H1 (cell line): ENCODE results near the gene GABRG3. TPM values are rescaled to one million over a fixed set of nuclear protein-coding genes. Genes with fewer than 3 reads are reported as not detected.
A peak's percentile ranks its signal among the peaks of the same experiment; 100 is the strongest.

Experiments used
- CTCF ChIA-PET: fragments of 300-600 bp; sonication (Branson Sonifier 250); formaldehyde crosslinking; loops from one replicate; lab custom pipeline; 2021; ENCODE audit not compliant: partially characterized antibody; lab: Charles Lee
- POLR2A ChIA-PET: fragments of 300-600 bp; sonication (Branson Sonifier 250); formaldehyde crosslinking; loops from one replicate; lab custom pipeline; 2021; ENCODE audit warnings: inconsistent platforms; ENCODE audit not compliant: partially characterized antibody; lab: Charles Lee
- DNase-seq, 2 experiments: peaks; one replicate each; pipeline versions ENCODE4 v3.0.0 to v3.0.0-alpha.2; 2010 to 2022; ENCODE audit warnings: low spot score in 2 of 2, low read depth in 1 of 2, mixed read lengths in 1 of 2
- FAIRE-seq: peaks from 2 replicates; lab custom pipeline; 2011; peaks lifted over from hg19 to GRCh38; lab: Jason Lieb, UNC
- H2AFZ ChIP-seq: 2 replicates; pipeline ENCODE4 v1.8.1; 2012; ENCODE audit warnings: low read length, inconsistent platforms
- H2AK5ac ChIP-seq: 2 replicates; pipeline ENCODE4 v1.6.1; 2013; ENCODE audit warnings: low read depth, low read length
- H2BK120ac ChIP-seq: replicated peaks from 2 replicates; pipeline ENCODE3; 2013; ENCODE audit warnings: low read depth, low read length, inconsistent platforms
- H2BK12ac ChIP-seq: 2 replicates; pipeline ENCODE4 v1.6.1; 2013; ENCODE audit warnings: low read depth, low read length
- H2BK15ac ChIP-seq: 2 replicates; pipeline ENCODE4 v1.6.1; 2013; ENCODE audit warnings: low read length
- H2BK20ac ChIP-seq: 2 replicates; pipeline ENCODE4 v1.6.1; 2013; ENCODE audit warnings: low read length
- H2BK5ac ChIP-seq: 2 replicates; pipeline ENCODE4 v1.6.1; 2013; ENCODE audit warnings: low read depth, low read length
- H3K14ac ChIP-seq: 2 replicates; pipeline ENCODE4 v1.6.1; 2013; ENCODE audit warnings: inconsistent platforms; ENCODE audit not compliant: insufficient read length
- H3K18ac ChIP-seq: 2 replicates; pipeline ENCODE4 v1.6.1; 2013; ENCODE audit warnings: low read length; ENCODE audit errors: extremely low read depth
- H3K23ac ChIP-seq: 2 replicates; pipeline ENCODE4 v1.6.1; 2013; ENCODE audit warnings: inconsistent platforms; ENCODE audit not compliant: insufficient read length
- H3K23me2 ChIP-seq: 2 replicates; pipeline ENCODE4 v1.6.1; 2013; ENCODE audit warnings: low read depth, low read length
- H3K27ac ChIP-seq: 2 replicates; pipeline ENCODE4 v1.6.1; 2011; ENCODE audit warnings: low read depth, low read length, inconsistent platforms
- H3K27me3 ChIP-seq, 4 experiments: replicated peaks in 1 of 4; 1 replicate in 1 of 4; 2 replicates in 3 of 4; pipeline versions ENCODE4 v1.6.1 to v1.8.1; 2011 to 2013; ENCODE audit warnings: low read length in 3 of 4, mild to moderate bottlenecking in 3 of 4, inconsistent platforms in 2 of 4, mixed read lengths in 2 of 4, moderate library complexity in 1 of 4; ENCODE audit not compliant: control insufficient read depth in 3 of 4, insufficient read depth in 3 of 4; ENCODE audit errors: extremely low read depth in 1 of 4
- H3K36me3 ChIP-seq, 4 experiments: 2 replicates each; pipeline versions ENCODE4 v1.6.1 to v1.8.1; 2011 to 2013; ENCODE audit warnings: mild to moderate bottlenecking in 4 of 4, low read length in 3 of 4, moderate library complexity in 2 of 4, control low read depth in 1 of 4, inconsistent platforms in 1 of 4; ENCODE audit not compliant: insufficient read depth in 4 of 4, control insufficient read depth in 2 of 4
- H3K4ac ChIP-seq: replicated peaks from 2 replicates; pipeline ENCODE3; 2013; ENCODE audit warnings: low read length, low read depth, mixed read lengths, inconsistent platforms; ENCODE audit not compliant: insufficient read length
- H3K4me1 ChIP-seq, 4 experiments: replicated peaks in 1 of 4; 1 replicate in 1 of 4; 2 replicates in 3 of 4; pipeline versions ENCODE4 v1.6.1 to v1.8.1; 2011 to 2013; ENCODE audit warnings: low read length in 3 of 4, inconsistent platforms in 2 of 4, mixed read lengths in 1 of 4; ENCODE audit not compliant: insufficient read depth in 4 of 4, control insufficient read depth in 3 of 4
- H3K4me2 ChIP-seq, 2 experiments: 2 replicates each; pipeline versions ENCODE4 v1.6.1 to v1.8.1; 2011 to 2013; ENCODE audit warnings: low read depth in 2 of 2, low read length in 2 of 2, control low read depth in 1 of 2, inconsistent platforms in 1 of 2, mild to moderate bottlenecking in 1 of 2; ENCODE audit not compliant: insufficient read depth in 1 of 2
- H3K4me3 ChIP-seq, 4 experiments: fragments of 200-600, 300-600 bp in 1 of 4; sonication (generic), shearing (Covaris generic), sonication (Bioruptor Twin) in 1 of 4; 2 replicates each; pipeline versions ENCODE4 v1.5.1 to v1.8.1; 2011 to 2016; ENCODE audit warnings: low read length in 4 of 4, low read depth in 3 of 4, control low read depth in 2 of 4, inconsistent platforms in 2 of 4, mild to moderate bottlenecking in 2 of 4, mixed read lengths in 1 of 4, moderate library complexity in 1 of 4; ENCODE audit not compliant: insufficient read depth in 2 of 4; ENCODE audit errors: extremely low read depth in 1 of 4
- H3K56ac ChIP-seq: replicated peaks from 2 replicates; pipeline ENCODE3; 2013; ENCODE audit warnings: low read depth, mild to moderate bottlenecking, mixed read lengths, low read length, inconsistent platforms; ENCODE audit not compliant: insufficient read length
- H3K79me1 ChIP-seq: 2 replicates; pipeline ENCODE4 v1.6.1; 2013; ENCODE audit warnings: low read depth, low read length, control low read depth
- H3K79me2 ChIP-seq, 2 experiments: 2 replicates each; pipeline versions ENCODE4 v1.6.1 to v1.8.1; 2012 to 2013; ENCODE audit warnings: low read length in 2 of 2, mild to moderate bottlenecking in 2 of 2, inconsistent platforms in 1 of 2; ENCODE audit not compliant: insufficient read depth in 2 of 2, control insufficient read depth in 1 of 2
- H3K9ac ChIP-seq, 4 experiments: replicated peaks in 1 of 4; 1 replicate in 1 of 4; 2 replicates in 3 of 4; pipeline versions ENCODE4 v1.6.1 to v1.8.1; 2011 to 2013; ENCODE audit warnings: low read depth in 3 of 4, low read length in 3 of 4, control low read depth in 2 of 4, mild to moderate bottlenecking in 2 of 4, moderate library complexity in 2 of 4, inconsistent platforms in 1 of 4; ENCODE audit errors: extremely low read depth in 1 of 4
- H3K9me3 ChIP-seq, 2 experiments: 2 replicates each; pipeline versions ENCODE4 v1.6.1 to v1.8.1; 2012 to 2013; ENCODE audit warnings: mild to moderate bottlenecking in 2 of 2, moderate library complexity in 2 of 2, control low read depth in 1 of 2, inconsistent platforms in 1 of 2, low read depth in 1 of 2, low read length in 1 of 2, mixed read lengths in 1 of 2; ENCODE audit not compliant: insufficient read depth in 2 of 2
- H4K20me1 ChIP-seq, 2 experiments: replicated peaks in 1 of 2; 2 replicates each; pipeline versions ENCODE3 to v1.8.1; 2011 to 2013; ENCODE audit warnings: inconsistent platforms in 2 of 2, low read length in 2 of 2, mild to moderate bottlenecking in 1 of 2; ENCODE audit not compliant: insufficient read depth in 2 of 2, control insufficient read depth in 1 of 2
- H4K5ac ChIP-seq: 2 replicates; pipeline ENCODE4 v1.6.1; 2013; ENCODE audit warnings: low read length, low read depth, mixed read lengths, inconsistent platforms; ENCODE audit not compliant: insufficient read length
- H4K8ac ChIP-seq: 2 replicates; pipeline ENCODE4 v1.8.0; 2013; ENCODE audit warnings: mild to moderate bottlenecking, moderate library complexity, low read length, inconsistent platforms; ENCODE audit not compliant: insufficient read depth; ENCODE audit errors: extremely low read depth
- H4K91ac ChIP-seq: replicated peaks from 2 replicates; pipeline ENCODE3; 2013; ENCODE audit warnings: low read length, mixed read lengths, inconsistent platforms; ENCODE audit not compliant: insufficient read length
- ASH2L ChIP-seq: fragments of 200-600, 300-600 bp; sonication (generic); IDR thresholded peaks from one replicate; pipeline ENCODE4 v1.7.1; 2017; ENCODE audit warnings: low read length
- CHD1 ChIP-seq: IDR thresholded peaks from 2 replicates; pipeline ENCODE4 v1.6.1; 2012; ENCODE audit warnings: low read depth, low read length, improper control_type of control experiment
- CHD2 ChIP-seq: IDR thresholded peaks from 2 replicates; pipeline ENCODE4 v1.6.1; 2012; ENCODE audit warnings: low read length, improper control_type of control experiment
- GABPA ChIP-seq: IDR thresholded peaks from 2 replicates; pipeline ENCODE4 v1.6.1; 2011; ENCODE audit warnings: mild to moderate bottlenecking, low read length, moderate library complexity, borderline replicate concordance; ENCODE audit not compliant: insufficient read depth
- JUND ChIP-seq: IDR thresholded peaks from 2 replicates; pipeline ENCODE4 v1.6.1; 2011; ENCODE audit warnings: mild to moderate bottlenecking, improper control_type of control experiment, low read length
- MAX ChIP-seq: IDR thresholded peaks from 2 replicates; pipeline ENCODE4 v1.6.1; 2012; ENCODE audit warnings: inconsistent platforms
- RFX5 ChIP-seq: IDR thresholded peaks from 2 replicates; pipeline ENCODE4 v1.6.1; 2011; ENCODE audit warnings: low read depth, low read length, improper control_type of control experiment, borderline replicate concordance
- RNF2 ChIP-seq: fragments of 200-900, 300-1000 bp; sonication (generic); IDR thresholded peaks from 2 replicates; pipeline ENCODE4 v1.7.1; 2016; ENCODE audit warnings: borderline replicate concordance, low read depth, mild to moderate bottlenecking, antibody characterized with exemption, low read length; ENCODE audit not compliant: poor library complexity, severe bottlenecking; ENCODE audit errors: missing control alignments
- SIX5 ChIP-seq: IDR thresholded peaks from 2 replicates; pipeline ENCODE4 v1.6.1; 2011; ENCODE audit warnings: mild to moderate bottlenecking, low read depth, low read length
- SRF ChIP-seq: IDR thresholded peaks from 2 replicates; pipeline ENCODE4 v1.6.1; 2011; ENCODE audit warnings: mild to moderate bottlenecking, low read depth, low read length, moderate library complexity
- TAF7 ChIP-seq: optimal IDR thresholded peaks from 2 replicates; pipeline ENCODE3; 2011; ENCODE audit warnings: low read depth, mild to moderate bottlenecking, inconsistent platforms, low read length, moderate library complexity, borderline replicate concordance
- TEAD4 ChIP-seq: IDR thresholded peaks from 2 replicates; pipeline ENCODE4 v1.6.1; 2012; ENCODE audit warnings: low read depth, low read length, inconsistent platforms, mixed read lengths
- WGBS, 2 experiments: shearing (Covaris generic) in 1 of 2; methylation state at CpG; one replicate each; pipeline versions ENCODE4 v1.1.6 to v1.1.7; 2013 to 2015; ENCODE audit warnings: low lambda C conversion rate in 2 of 2, mixed read lengths in 2 of 2, inconsistent platforms in 1 of 2, low coverage in 1 of 2, missing lambda C conversion rate in 1 of 2; ENCODE audit not compliant: insufficient replicate concordance in 2 of 2, insufficient coverage in 1 of 2, insufficient read length in 1 of 2; ENCODE audit errors: extremely low coverage in 1 of 2, missing lambda C conversion rate in 1 of 2; 5-methylcytosine and 5-hydroxymethylcytosine counted together
- polyA plus RNA-seq, 7 experiments: library from polyadenylated mRNA; depleted of rRNA in 3 of 7; stranded (reverse) in 5 of 7; unstranded in 2 of 7; fragments of >200 nt in 5 of 7; fragments of 200-250 nt in 2 of 7; gene quantifications; 1 replicate in 5 of 7; 2 replicates in 1 of 7; 4 replicates in 1 of 7; pipeline versions ENCODE4 v1.2.1 to v1.2.3, GENCODE V29; 2011 to 2013; ENCODE audit warnings: missing spikeins in 2 of 7, mixed read lengths in 2 of 7
- total RNA-seq: library from RNA; stranded (reverse); fragmentation: NEBNext Ultra II Directional; extraction: Animal tissue kit (Norgen Biotek cat#: 25700); gene quantifications from 2 replicates; pipeline ENCODE4 v1.2.1, GENCODE V29; 2021
- TF ChIP-seq, protein P1 (sequence below): IDR thresholded peaks from 2 replicates; pipeline ENCODE4 v1.6.1; 2011; ENCODE audit warnings: low read length, improper control_type of control experiment

Gene GABRG3
- total and polyA plus RNA-seq, 2 of the 8 experiments (the other 6 are each of a cell fraction or from before 2014, with no cell fraction given): 0.17 to 0.80 TPM

GRCh38 chr15:26937134-26937533 lies 33.8 kb upstream of the GABRG3 start:
- FAIRE-seq (no peak), DNase-seq (no peak)
- Histone ChIP-seq H3K18ac (no peak overlapping the region; the same call in 1 of the 2 replicates), H4K20me1 (no peaks in the 10 kb centered on the region), H3K56ac (no peak overlapping the region), H3K4ac (no peak overlapping the region), H2BK15ac (no peak overlapping the region), H3K9me3 (no peaks in the 10 kb centered on the region), H2BK5ac (no peak overlapping the region), H3K36me3 (no peaks in the 10 kb centered on the region), H4K91ac (no peak overlapping the region), H4K5ac (no peak overlapping the region), H3K79me1 (no peaks in the 10 kb centered on the region), H2BK120ac (no peak overlapping the region), H3K4me1 (no peaks in the 10 kb centered on the region), H3K27ac (no peak overlapping the region), H3K23ac (no peak overlapping the region), H2AK5ac (no peak overlapping the region), H3K23me2 (no peaks in the 10 kb centered on the region), H3K4me2 (no peak overlapping the region), H3K4me3 (no peak overlapping the region), H3K14ac (no peak overlapping the region), H3K9ac (no peak overlapping the region), H4K8ac (peak overlapping the region; percentile 16; the same call in 1 of the 2 replicates), H3K79me2 (no peaks in the 10 kb centered on the region), H2AFZ (no peak overlapping the region), H3K27me3 (no peaks in the 10 kb centered on the region), H2BK12ac (no peak overlapping the region), H2BK20ac (no peak overlapping the region)
- CTCF ChIA-PET: interaction anchor here (0.7 to 1.1 kb wide), 4 partner anchors 37 to 47 kb away, joined by 3 to 4 read pairs (median 3); no protein-coding TSS in a partner anchor
- WGBS, 2 experiments: 93% methylated on average over 13 of the region's 13 CpGs; no CpG with 5 or more reads in 1 of the 2 experiments
- POLR2A ChIA-PET: no interaction called here
- TF ChIP-seq SIX5 (no peak), RNF2 (no peak), MAX (no peak), SRF (no peak), GABPA (no peak), TEAD4 (no peak), TAF7 (no peak), JUND (no peak), ASH2L (no peak), RFX5 (no peak), CHD1 (no peak), CHD2 (no peak)
- TF ChIP-seq, protein P1, sequence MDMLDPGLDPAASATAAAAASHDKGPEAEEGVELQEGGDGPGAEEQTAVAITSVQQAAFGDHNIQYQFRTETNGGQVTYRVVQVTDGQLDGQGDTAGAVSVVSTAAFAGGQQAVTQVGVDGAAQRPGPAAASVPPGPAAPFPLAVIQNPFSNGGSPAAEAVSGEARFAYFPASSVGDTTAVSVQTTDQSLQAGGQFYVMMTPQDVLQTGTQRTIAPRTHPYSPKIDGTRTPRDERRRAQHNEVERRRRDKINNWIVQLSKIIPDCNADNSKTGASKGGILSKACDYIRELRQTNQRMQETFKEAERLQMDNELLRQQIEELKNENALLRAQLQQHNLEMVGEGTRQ: no peak
